ENCODE results near the gene CDK9. TPM values are rescaled to one million over a fixed set of nuclear protein-coding genes. Genes with fewer than 3 reads are reported as not detected.
"Not testable (repeated sequence)": the region's sequence is repeated elsewhere in the genome, so short reads cannot be mapped to it uniquely, and the experiment has no call there.

Gene CDK9
- total RNA-seq, 1 donor from 2014 or later = 33.4 TPM

DNA sequence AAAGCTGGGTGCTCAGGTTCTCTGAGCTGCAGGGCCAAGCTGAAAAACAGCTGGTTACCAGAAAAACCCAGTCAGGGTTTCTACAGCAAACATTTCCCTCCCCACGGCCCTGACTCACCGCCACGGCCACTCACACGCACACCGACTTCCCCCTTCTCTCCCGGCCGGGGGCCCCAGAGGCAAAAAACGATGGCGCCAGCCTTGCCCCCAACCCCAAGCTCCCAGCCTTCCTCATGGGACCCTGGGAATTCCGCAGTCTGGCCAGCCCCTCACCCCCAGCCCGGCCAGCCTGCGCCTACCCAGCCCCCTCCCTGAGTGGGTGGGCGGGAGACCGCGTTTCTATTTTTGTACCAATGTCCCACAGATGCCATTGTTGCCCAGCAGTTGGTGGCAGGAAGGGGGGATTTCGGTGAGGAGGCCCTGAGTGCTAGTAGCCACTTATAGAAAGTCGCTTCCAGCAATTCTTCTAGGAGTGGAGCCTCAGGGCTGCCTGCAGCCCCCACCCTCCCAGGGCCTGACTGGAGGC lies 50.2 kb downstream of the CDK9 start:
- H3K36me3 ChIP-seq (ENCODE audit: control insufficient read depth in 3 of 3, insufficient read depth in 3 of 3, low read length in 3 of 3) = peaks cover 0 to 7% (median 7%) of the 10 kb centered on the region in 3 donors
- H3K9ac ChIP-seq (ENCODE audit: low read depth in 1 of 3, low read length in 3 of 3) = peak overlapping the region in 1 of 3 donors; percentile 62
- H3K4me3 ChIP-seq (ENCODE audit: low read length in 3 of 3) = peak overlapping the region in 2 of 3 donors; percentile 22 to 24
- no peaks in the 10 kb centered on the region for H3K9me3 ChIP-seq (ENCODE audit: control insufficient read depth in 3 of 3, low read length in 3 of 3)
- H3K27ac ChIP-seq (ENCODE audit: low read depth, low read length) = peak overlapping the region; percentile 89
- H3K27me3 ChIP-seq (ENCODE audit: control insufficient read depth in 3 of 3, insufficient read depth in 3 of 3, low read length in 3 of 3) = no peaks in the 10 kb centered on the region
- H3K4me1 ChIP-seq (ENCODE audit: control insufficient read depth in 3 of 3, insufficient read depth in 3 of 3, low read length in 3 of 3) = peaks cover 50 to 61% (median 59%) of the 10 kb centered on the region in 3 donors

GRCh38 chr9:127836561-127836960 lies 50.7 kb downstream of the CDK9 start:
- not testable (repeated sequence) for H3K27me3 ChIP-seq (ENCODE audit: control insufficient read depth in 3 of 3, insufficient read depth in 3 of 3, low read length in 3 of 3); H3K36me3 ChIP-seq (ENCODE audit: control insufficient read depth in 3 of 3, insufficient read depth in 3 of 3, low read length in 3 of 3); H3K9me3 ChIP-seq (ENCODE audit: control insufficient read depth in 3 of 3, low read length in 3 of 3)
- peak overlapping the region; percentile 89 for H3K27ac ChIP-seq (ENCODE audit: low read depth, low read length)
- peak overlapping the region in 2 of 3 donors; percentile 9 to 22 for H3K4me3 ChIP-seq (ENCODE audit: low read length in 3 of 3)
- peaks cover 53 to 65% (median 62%) of the 10 kb centered on the region in 3 donors for H3K4me1 ChIP-seq (ENCODE audit: control insufficient read depth in 3 of 3, insufficient read depth in 3 of 3, low read length in 3 of 3)
- H3K9ac ChIP-seq (ENCODE audit: low read depth in 1 of 3, low read length in 3 of 3) = peak overlapping the region in 1 of 3 donors; percentile 50

- Histone ChIP-seq H3K27ac (ENCODE audit: low read depth, low read length) (peak overlapping the region; percentile 89), H3K4me1 (ENCODE audit: control insufficient read depth in 3 of 3, insufficient read depth in 3 of 3, low read length in 3 of 3) (peaks cover 52 to 67% (median 63%) of the 10 kb centered on the region in 3 donors), H3K4me3 (ENCODE audit: low read length in 3 of 3) (no peak overlapping the region), H3K27me3 (ENCODE audit: control insufficient read depth in 3 of 3, insufficient read depth in 3 of 3, low read length in 3 of 3) (no peaks in the 10 kb centered on the region), H3K36me3 (ENCODE audit: control insufficient read depth in 3 of 3, insufficient read depth in 3 of 3, low read length in 3 of 3) (peaks cover 0 to 13% (median 12%) of the 10 kb centered on the region in 3 donors), H3K9ac (ENCODE audit: low read depth in 1 of 3, low read length in 3 of 3) (peak overlapping the region in 1 of 3 donors; percentile 8), H3K9me3 (ENCODE audit: control insufficient read depth in 3 of 3, low read length in 3 of 3) (no peaks in the 10 kb centered on the region)
Observed at GRCh38 chr9:127837346-127837745, 51.5 kb downstream of the CDK9 start.

GRCh38 chr9:127838375-127839078 lies 52.7 kb downstream of the CDK9 start:
- Histone ChIP-seq H3K4me1 (ENCODE audit: control insufficient read depth in 3 of 3, insufficient read depth in 3 of 3, low read length in 3 of 3) (peaks cover 50 to 67% (median 62%) of the 10 kb centered on the region in 3 donors), H3K36me3 (ENCODE audit: control insufficient read depth in 3 of 3, insufficient read depth in 3 of 3, low read length in 3 of 3) (peaks cover 0 to 18% (median 14%) of the 10 kb centered on the region in 3 donors), H3K9ac (ENCODE audit: low read depth in 1 of 3, low read length in 3 of 3) (peak overlapping the region; percentile 45 to 68 (median 66)), H3K27ac (ENCODE audit: low read depth, low read length) (peak overlapping the region; percentile 89), H3K4me3 (ENCODE audit: low read length in 3 of 3) (peak overlapping the region in 1 of 3 donors; percentile 41), H3K9me3 (ENCODE audit: control insufficient read depth in 3 of 3, low read length in 3 of 3) (no peaks in the 10 kb centered on the region), H3K27me3 (ENCODE audit: control insufficient read depth in 3 of 3, insufficient read depth in 3 of 3, low read length in 3 of 3) (no peaks in the 10 kb centered on the region)

Small RNAs within 50 kb of the gene (small RNA-seq; reads per million reads assigned to genes)
- gene RF00019 = not detected

Other genes starting within 250 kb of the CDK9 start
- 5.2 TPM for gene STXBP1, start 173.8 kb upstream of the CDK9 start, total RNA-seq
- gene CFAP157, start 79.0 kb upstream of the CDK9 start, total RNA-seq = not detected
- gene PTRH1, start 70.4 kb upstream of the CDK9 start, total RNA-seq = 8.4 TPM
- gene TTC16, start 70.0 kb upstream of the CDK9 start, total RNA-seq = not detected
- 2.6 TPM for gene TOR2A, start 50.7 kb upstream of the CDK9 start, total RNA-seq
- gene SH2D3C, start 7.4 kb upstream of the CDK9 start, total RNA-seq = 15.1 TPM
- 41.2 TPM for gene FPGS, start 16.8 kb downstream of the CDK9 start, total RNA-seq
- 9.4 TPM for gene ENG, start 68.6 kb downstream of the CDK9 start, total RNA-seq
- gene AK1, start 91.6 kb downstream of the CDK9 start, total RNA-seq = 359 TPM
- 33.9 TPM for gene ST6GALNAC6, start 113.6 kb downstream of the CDK9 start, total RNA-seq
- gene ST6GALNAC4, start 131.0 kb downstream of the CDK9 start, total RNA-seq = 23.5 TPM
- not detected for gene PIP5KL1, start 144.7 kb downstream of the CDK9 start, total RNA-seq
- gene DPM2, start 151.8 kb downstream of the CDK9 start, total RNA-seq = 7.3 TPM
- 8.9 TPM for gene EEIG1, start 195.0 kb downstream of the CDK9 start, total RNA-seq